Measurements from ENCODE around the gene NALCN.

GRCh38 chr13:101109005-101109404 lies 307.3 kb downstream of the NALCN start:
- no peak for TF ChIP-seq POLR2A (IDR thresholded peaks at IDR 0.05)
- TF ChIP-seq, protein P1, sequence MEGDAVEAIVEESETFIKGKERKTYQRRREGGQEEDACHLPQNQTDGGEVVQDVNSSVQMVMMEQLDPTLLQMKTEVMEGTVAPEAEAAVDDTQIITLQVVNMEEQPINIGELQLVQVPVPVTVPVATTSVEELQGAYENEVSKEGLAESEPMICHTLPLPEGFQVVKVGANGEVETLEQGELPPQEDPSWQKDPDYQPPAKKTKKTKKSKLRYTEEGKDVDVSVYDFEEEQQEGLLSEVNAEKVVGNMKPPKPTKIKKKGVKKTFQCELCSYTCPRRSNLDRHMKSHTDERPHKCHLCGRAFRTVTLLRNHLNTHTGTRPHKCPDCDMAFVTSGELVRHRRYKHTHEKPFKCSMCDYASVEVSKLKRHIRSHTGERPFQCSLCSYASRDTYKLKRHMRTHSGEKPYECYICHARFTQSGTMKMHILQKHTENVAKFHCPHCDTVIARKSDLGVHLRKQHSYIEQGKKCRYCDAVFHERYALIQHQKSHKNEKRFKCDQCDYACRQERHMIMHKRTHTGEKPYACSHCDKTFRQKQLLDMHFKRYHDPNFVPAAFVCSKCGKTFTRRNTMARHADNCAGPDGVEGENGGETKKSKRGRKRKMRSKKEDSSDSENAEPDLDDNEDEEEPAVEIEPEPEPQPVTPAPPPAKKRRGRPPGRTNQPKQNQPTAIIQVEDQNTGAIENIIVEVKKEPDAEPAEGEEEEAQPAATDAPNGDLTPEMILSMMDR (IDR thresholded peaks at IDR 0.05) = no peak

Measured in esophagus squamous epithelium (tissue), 4 donors.